ENCODE results near the gene FIS1. TPM values are rescaled to one million over a fixed set of nuclear protein-coding genes. Genes with fewer than 3 reads are reported as not detected.

The FIS1 gene
- total RNA-seq, 2 experiments from 2014 or later: 94.5 to 97.6 TPM

Other genes with a start within 250 kb of the FIS1 start
- gene MUC17, start 225.0 kb downstream of the FIS1 start, total RNA-seq: not detected
- gene TRIM56, start 159.6 kb downstream of the FIS1 start, total RNA-seq: 10 to 100 TPM; 72.6 to 72.7 TPM
- gene SERPINE1, start 118.0 kb downstream of the FIS1 start, total RNA-seq: under 1 TPM; 0.23 to 0.28 TPM
- 10 to 100 TPM; 46.7 to 50.0 TPM for gene AP1S1, start 90.6 kb downstream of the FIS1 start, total RNA-seq
- gene VGF, start 79.5 kb downstream of the FIS1 start, total RNA-seq: under 1 TPM; 0.30 to 0.33 TPM
- not detected for gene NAT16, start 64.8 kb downstream of the FIS1 start, total RNA-seq
- not detected for gene MOGAT3, start 44.0 kb downstream of the FIS1 start, total RNA-seq
- gene PLOD3, start 27.5 kb downstream of the FIS1 start, total RNA-seq: 10 to 100 TPM; 63.3 to 66.6 TPM
- 10 to 100 TPM; 59.9 to 60.5 TPM for gene ZNHIT1, start 26.9 kb downstream of the FIS1 start, total RNA-seq
- 10 to 100 TPM; 19.7 to 20.6 TPM for gene CLDN15, start 7.3 kb downstream of the FIS1 start, total RNA-seq
- gene IFT22, start 76.7 kb upstream of the FIS1 start, total RNA-seq: 1 to 10 TPM; 5.5 to 6.6 TPM
- gene COL26A1, start 117.8 kb upstream of the FIS1 start, total RNA-seq: not detected